GM12878 (cell line): ENCODE measurements around the gene CDYL2. TPM values are rescaled to one million over a fixed set of nuclear protein-coding genes. Genes with fewer than 3 reads are reported as not detected.

Experiments used
- ATAC-seq: fragments of 200-7000 bp; cut with Tn5 transposase; 3 replicates; pipeline ENCODE4 v1.9.1; 2020; ENCODE audit warnings: mild to moderate bottlenecking, moderate library complexity
- BruUV-seq: library from RNA; stranded (reverse); fragments of 400-500 nt; replicated peaks from 2 replicates; lab custom pipeline; 2021; lab: Mats Ljungman, UMichigan
- CTCF ChIA-PET: fragments of 300-600 bp; sonication (Branson Sonifier 250); formaldehyde crosslinking; extraction: SDS; loops from one replicate; lab custom pipeline; 2021; ENCODE audit warnings: inconsistent platforms; lab: Yijun Ruan, JAX
- POLR2A ChIA-PET: fragments of 350-600 bp; formaldehyde crosslinking; extraction: SDS; loops from one replicate; lab custom pipeline; 2021; ENCODE audit warnings: inconsistent platforms; lab: Charles Lee
- RAD21 ChIA-PET: fragments of 300-600 bp; sonication (Branson Sonifier 250); formaldehyde crosslinking; loops from one replicate; lab custom pipeline; 2023; ENCODE audit warnings: antibody characterized with exemption; ENCODE audit not compliant: unreplicated experiment; lab: Charles Lee
- SMC1A ChIA-PET: fragments of 300-600 bp; sonication (Branson Sonifier 250); formaldehyde crosslinking; loops from one replicate; lab custom pipeline; 2023; ENCODE audit not compliant: unreplicated experiment, uncharacterized antibody; lab: Charles Lee
- DNase-seq: peaks from one replicate; pipeline ENCODE4 v3.0.0-alpha.2; 2011; ENCODE audit warnings: low read depth, low spot score
- FAIRE-seq: peaks from 3 replicates; lab custom pipeline; 2011; peaks lifted over from hg19 to GRCh38; lab: Jason Lieb, UNC
- H2AFZ ChIP-seq: 2 replicates; pipeline ENCODE4 v1.6.0; 2011; ENCODE audit warnings: low read depth, low read length, control low read depth; ENCODE audit not compliant: control insufficient read depth
- H3K27ac ChIP-seq: 2 replicates; pipeline ENCODE4 v1.5.1; 2011; ENCODE audit warnings: control low read depth; ENCODE audit not compliant: control insufficient read depth, insufficient read depth
- H3K27me3 ChIP-seq, 2 experiments: replicated peaks in 1 of 2; 2 replicates each; pipeline versions ENCODE4 v1.6.0 to v1.6.1; 2011; ENCODE audit warnings: low read length in 1 of 2; ENCODE audit not compliant: control insufficient read depth in 2 of 2, insufficient read depth in 2 of 2
- H3K36me3 ChIP-seq, 2 experiments: 2 replicates each; pipeline ENCODE4 v1.5.1; 2011; ENCODE audit warnings: low read length in 1 of 2; ENCODE audit not compliant: control insufficient read depth in 2 of 2, insufficient read depth in 2 of 2
- H3K4me1 ChIP-seq: 2 replicates; pipeline ENCODE4 v1.6.1; 2011; ENCODE audit warnings: mild to moderate bottlenecking, low read length, moderate library complexity, mixed read lengths; ENCODE audit not compliant: control insufficient read depth, insufficient read depth
- H3K4me2 ChIP-seq: 2 replicates; pipeline ENCODE4 v1.6.0; 2011; ENCODE audit warnings: control low read depth; ENCODE audit not compliant: control insufficient read depth, insufficient read depth
- H3K4me3 ChIP-seq: fragments of 200-600 bp; sonication (generic); 2 replicates; pipeline ENCODE4 v1.5.1; 2016
- H3K79me2 ChIP-seq: 2 replicates; pipeline ENCODE4 v1.6.0; 2011; ENCODE audit warnings: low read length; ENCODE audit not compliant: control insufficient read depth, insufficient read depth
- H3K9ac ChIP-seq: 2 replicates; pipeline ENCODE4 v1.8.0; 2011; ENCODE audit warnings: low read length, control low read depth, mixed read lengths; ENCODE audit not compliant: control insufficient read depth, insufficient read depth
- H3K9me3 ChIP-seq: replicated peaks from 3 replicates; pipeline ENCODE4 v1.5.1; 2011; ENCODE audit warnings: mild to moderate bottlenecking, low read length; ENCODE audit not compliant: control insufficient read depth, insufficient read depth
- H4K20me1 ChIP-seq: 2 replicates; pipeline ENCODE4 v1.6.0; 2011; ENCODE audit not compliant: control insufficient read depth, insufficient read depth
- CBFB ChIP-seq: IDR thresholded peaks from 2 replicates; pipeline ENCODE4 v1.6.1; 2016; ENCODE audit warnings: antibody characterized with exemption, low read depth
- EZH2 ChIP-seq: IDR thresholded peaks from 2 replicates; pipeline ENCODE4 v1.6.1; 2012; ENCODE audit warnings: low read depth, mild to moderate bottlenecking, control low read depth, inconsistent platforms, low read length, borderline replicate concordance; ENCODE audit not compliant: control insufficient read depth
- MTA2 ChIP-seq: fragments of 450-650 bp; IDR thresholded peaks from 2 replicates; pipeline ENCODE4 v1.6.1; 2016; ENCODE audit warnings: low read depth, mild to moderate bottlenecking, moderate library complexity
- NR2C1 ChIP-seq: fragments of 450-650 bp; IDR thresholded peaks from 2 replicates; pipeline ENCODE4 v1.6.1; 2017; ENCODE audit warnings: antibody characterized with exemption, mild to moderate bottlenecking, moderate library complexity
- POU2F2 ChIP-seq: IDR thresholded peaks from 3 replicates; pipeline ENCODE4 v1.6.1; 2011; ENCODE audit warnings: low read depth, mild to moderate bottlenecking, low read length, borderline replicate concordance
- RUNX3 ChIP-seq: IDR thresholded peaks from 2 replicates; pipeline ENCODE4 v1.6.1; 2012; ENCODE audit warnings: low read length, inconsistent platforms
- TCF3 ChIP-seq: IDR thresholded peaks from 2 replicates; pipeline ENCODE4 v1.6.1; 2012; ENCODE audit warnings: low read depth, mild to moderate bottlenecking, low read length, borderline replicate concordance; ENCODE audit not compliant: insufficient read depth
- ZNF207 ChIP-seq: fragments of 450-650 bp; IDR thresholded peaks from 2 replicates; pipeline ENCODE4 v1.6.1; 2014; ENCODE audit warnings: antibody characterized with exemption, mild to moderate bottlenecking, borderline replicate concordance
- ZSCAN29 ChIP-seq: fragments of 450-650 bp; IDR thresholded peaks from 2 replicates; pipeline ENCODE4 v1.6.1; 2017; ENCODE audit warnings: mild to moderate bottlenecking, moderate library complexity
- WGBS: methylation state at CpG from one replicate; pipeline ENCODE4 v1.1.6; 2016; ENCODE audit warnings: low lambda C conversion rate; ENCODE audit not compliant: insufficient replicate concordance, insufficient coverage; ENCODE audit errors: missing lambda C conversion rate; 5-methylcytosine and 5-hydroxymethylcytosine counted together
- in situ Hi-C: fragments of 300-500 bp; cut with MboI; formaldehyde crosslinking; loops from 9 replicates; pipeline ENCODE4 v1.14.3; 2018; ENCODE audit warnings: mixed read lengths
- intact Hi-C: fragments of 100-400 bp; cut with micrococcal nuclease; formaldehyde crosslinking; loops from one replicate; pipeline ENCODE4 v1.14.2; 2022; ENCODE audit not compliant: unreplicated experiment
- polyA plus RNA-seq, 11 experiments: library from polyadenylated mRNA; depleted of rRNA in 4 of 11; unstranded in 6 of 11; stranded (reverse) in 5 of 11; fragments of >200 nt; fragmentation: Nextera tagmentation in 4 of 11; fragmentation: Illumina TruSeq in 1 of 11; extraction: Ambion mirVana in 4 of 11; extraction: Trizol in 1 of 11; gene quantifications; 1 replicate in 1 of 11; 2 replicates in 10 of 11; pipeline versions ENCODE4 v1.2.1 to v1.2.3, GENCODE V29; 2011 to 2016; ENCODE audit warnings: inconsistent platforms in 2 of 11, missing spikeins in 2 of 11, low read depth in 1 of 11
- total RNA-seq, 4 experiments: library from RNA; depleted of rRNA in 3 of 4; stranded (reverse); fragments of >200 nt in 3 of 4; fragmentation: Illumina TruSeq in 1 of 4; extraction: Trizol in 1 of 4; gene quantifications; 2 replicates each; pipeline versions ENCODE4 v1.2.1 to v1.2.3, GENCODE V29; 2013 to 2021
- TF ChIP-seq, protein P1 (sequence below): fragments of 150-350 bp; IDR thresholded peaks from 2 replicates; pipeline ENCODE4 v1.6.1; 2016; ENCODE audit warnings: low read depth, low read length
- TF ChIP-seq, protein P2 (sequence below): fragments of 450-650 bp; IDR thresholded peaks from 2 replicates; pipeline ENCODE4 v1.6.1; 2018; ENCODE audit warnings: borderline replicate concordance, mild to moderate bottlenecking; ENCODE audit not compliant: partially characterized antibody
- TF ChIP-seq, protein P3 (sequence below): fragments of 450-650 bp; IDR thresholded peaks from 2 replicates; pipeline ENCODE4 v1.6.1; 2016; ENCODE audit warnings: mild to moderate bottlenecking
- TF ChIP-seq, protein P4 (sequence below), 3 experiments: IDR thresholded peaks in 2 of 3; conservative IDR thresholded peaks in 1 of 3; 2 replicates each; pipeline ENCODE4 v1.5.1; 2011; ENCODE audit warnings: low read depth in 3 of 3, low read length in 3 of 3, mild to moderate bottlenecking in 3 of 3, control low read depth in 2 of 3, moderate library complexity in 2 of 3, inconsistent platforms in 1 of 3, mixed read lengths in 1 of 3; ENCODE audit not compliant: control insufficient read depth in 2 of 3, insufficient read depth in 1 of 3; ENCODE audit errors: extremely low read depth in 1 of 3

The CDYL2 gene
- total and polyA plus RNA-seq, 10 of the 15 experiments (the other 5 are each of a cell fraction or from before 2014, with no cell fraction given): 0.27 to 22.9 (median 3.9) TPM

DNA sequence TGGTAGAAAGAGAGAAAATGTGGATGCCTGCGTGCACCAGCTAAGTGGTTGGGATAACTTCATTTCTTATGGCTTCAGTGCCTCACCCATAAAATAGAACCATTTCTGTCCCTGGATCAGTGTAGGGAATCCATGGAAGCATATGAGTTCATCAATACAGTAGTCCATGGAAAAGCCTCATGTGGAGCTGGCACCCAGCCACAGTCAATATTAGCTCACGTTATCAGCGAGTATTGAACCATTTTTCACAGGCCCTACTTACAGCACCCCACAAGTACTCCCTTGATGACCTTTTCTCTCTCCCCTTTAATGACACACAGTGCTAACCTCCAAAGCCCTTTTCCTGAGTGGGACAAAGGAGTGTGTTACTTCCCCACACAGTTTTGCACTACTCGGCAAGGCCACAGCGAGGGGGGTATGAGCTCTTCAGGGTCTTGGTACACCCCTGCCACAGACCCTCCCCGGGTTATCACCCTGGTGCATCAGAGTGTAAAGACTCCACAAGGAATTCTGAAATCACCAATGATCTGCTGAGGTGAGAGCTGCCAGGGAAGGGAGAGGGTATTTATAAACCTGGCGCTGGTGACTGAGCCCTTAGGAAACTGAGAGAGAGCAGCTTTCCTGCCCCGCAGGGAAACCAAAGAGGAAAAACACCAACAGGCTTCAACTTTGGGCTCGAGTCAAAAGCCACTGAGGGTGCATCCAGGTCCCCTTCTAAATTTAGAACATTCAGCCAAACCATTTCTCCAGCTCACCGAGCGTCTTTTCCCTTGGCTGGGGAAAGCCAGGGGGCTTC lies 226.7 kb downstream of the CDYL2 start:
- no TSS peak for BruUV-seq
- FAIRE-seq: no peak
- no peak overlapping the region for H3K4me3 ChIP-seq
- SMC1A ChIA-PET: interaction anchor here (1.2 kb wide), 1 partner anchor 9 kb away, joined by 4 read pairs; no protein-coding TSS in a partner anchor
- H3K27me3 ChIP-seq: no peaks in the 10 kb centered on the region
- no peaks in the 10 kb centered on the region for H3K36me3 ChIP-seq
- H4K20me1 ChIP-seq: no peaks in the 10 kb centered on the region
- intact Hi-C loops: no loop called here
- CTCF ChIA-PET: no interaction called here
- TF ChIP-seq ZNF207 (no peak), EZH2 (no peak), POU2F2 (no peak), RUNX3 (no peak), MTA2 (no peak), ZSCAN29 (no peak), NR2C1 (no peak), CBFB (no peak), TCF3 (no peak)
- TF ChIP-seq, protein P1, sequence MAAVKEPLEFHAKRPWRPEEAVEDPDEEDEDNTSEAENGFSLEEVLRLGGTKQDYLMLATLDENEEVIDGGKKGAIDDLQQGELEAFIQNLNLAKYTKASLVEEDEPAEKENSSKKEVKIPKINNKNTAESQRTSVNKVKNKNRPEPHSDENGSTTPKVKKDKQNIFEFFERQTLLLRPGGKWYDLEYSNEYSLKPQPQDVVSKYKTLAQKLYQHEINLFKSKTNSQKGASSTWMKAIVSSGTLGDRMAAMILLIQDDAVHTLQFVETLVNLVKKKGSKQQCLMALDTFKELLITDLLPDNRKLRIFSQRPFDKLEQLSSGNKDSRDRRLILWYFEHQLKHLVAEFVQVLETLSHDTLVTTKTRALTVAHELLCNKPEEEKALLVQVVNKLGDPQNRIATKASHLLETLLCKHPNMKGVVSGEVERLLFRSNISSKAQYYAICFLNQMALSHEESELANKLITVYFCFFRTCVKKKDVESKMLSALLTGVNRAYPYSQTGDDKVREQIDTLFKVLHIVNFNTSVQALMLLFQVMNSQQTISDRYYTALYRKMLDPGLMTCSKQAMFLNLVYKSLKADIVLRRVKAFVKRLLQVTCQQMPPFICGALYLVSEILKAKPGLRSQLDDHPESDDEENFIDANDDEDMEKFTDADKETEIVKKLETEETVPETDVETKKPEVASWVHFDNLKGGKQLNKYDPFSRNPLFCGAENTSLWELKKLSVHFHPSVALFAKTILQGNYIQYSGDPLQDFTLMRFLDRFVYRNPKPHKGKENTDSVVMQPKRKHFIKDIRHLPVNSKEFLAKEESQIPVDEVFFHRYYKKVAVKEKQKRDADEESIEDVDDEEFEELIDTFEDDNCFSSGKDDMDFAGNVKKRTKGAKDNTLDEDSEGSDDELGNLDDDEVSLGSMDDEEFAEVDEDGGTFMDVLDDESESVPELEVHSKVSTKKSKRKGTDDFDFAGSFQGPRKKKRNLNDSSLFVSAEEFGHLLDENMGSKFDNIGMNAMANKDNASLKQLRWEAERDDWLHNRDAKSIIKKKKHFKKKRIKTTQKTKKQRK: no peak
- TF ChIP-seq, protein P2, sequence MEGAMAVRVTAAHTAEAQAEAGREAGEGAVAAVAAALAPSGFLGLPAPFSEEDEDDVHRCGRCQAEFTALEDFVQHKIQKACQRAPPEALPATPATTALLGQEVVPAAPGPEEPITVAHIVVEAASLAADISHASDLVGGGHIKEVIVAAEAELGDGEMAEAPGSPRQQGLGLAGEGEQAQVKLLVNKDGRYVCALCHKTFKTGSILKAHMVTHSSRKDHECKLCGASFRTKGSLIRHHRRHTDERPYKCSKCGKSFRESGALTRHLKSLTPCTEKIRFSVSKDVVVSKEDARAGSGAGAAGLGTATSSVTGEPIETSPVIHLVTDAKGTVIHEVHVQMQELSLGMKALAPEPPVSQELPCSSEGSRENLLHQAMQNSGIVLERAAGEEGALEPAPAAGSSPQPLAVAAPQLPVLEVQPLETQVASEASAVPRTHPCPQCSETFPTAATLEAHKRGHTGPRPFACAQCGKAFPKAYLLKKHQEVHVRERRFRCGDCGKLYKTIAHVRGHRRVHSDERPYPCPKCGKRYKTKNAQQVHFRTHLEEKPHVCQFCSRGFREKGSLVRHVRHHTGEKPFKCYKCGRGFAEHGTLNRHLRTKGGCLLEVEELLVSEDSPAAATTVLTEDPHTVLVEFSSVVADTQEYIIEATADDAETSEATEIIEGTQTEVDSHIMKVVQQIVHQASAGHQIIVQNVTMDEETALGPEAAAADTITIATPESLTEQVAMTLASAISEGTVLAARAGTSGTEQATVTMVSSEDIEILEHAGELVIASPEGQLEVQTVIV: no peak
- TF ChIP-seq, protein P3, sequence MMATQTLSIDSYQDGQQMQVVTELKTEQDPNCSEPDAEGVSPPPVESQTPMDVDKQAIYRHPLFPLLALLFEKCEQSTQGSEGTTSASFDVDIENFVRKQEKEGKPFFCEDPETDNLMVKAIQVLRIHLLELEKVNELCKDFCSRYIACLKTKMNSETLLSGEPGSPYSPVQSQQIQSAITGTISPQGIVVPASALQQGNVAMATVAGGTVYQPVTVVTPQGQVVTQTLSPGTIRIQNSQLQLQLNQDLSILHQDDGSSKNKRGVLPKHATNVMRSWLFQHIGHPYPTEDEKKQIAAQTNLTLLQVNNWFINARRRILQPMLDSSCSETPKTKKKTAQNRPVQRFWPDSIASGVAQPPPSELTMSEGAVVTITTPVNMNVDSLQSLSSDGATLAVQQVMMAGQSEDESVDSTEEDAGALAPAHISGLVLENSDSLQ: no peak
- TF ChIP-seq, protein P4, sequence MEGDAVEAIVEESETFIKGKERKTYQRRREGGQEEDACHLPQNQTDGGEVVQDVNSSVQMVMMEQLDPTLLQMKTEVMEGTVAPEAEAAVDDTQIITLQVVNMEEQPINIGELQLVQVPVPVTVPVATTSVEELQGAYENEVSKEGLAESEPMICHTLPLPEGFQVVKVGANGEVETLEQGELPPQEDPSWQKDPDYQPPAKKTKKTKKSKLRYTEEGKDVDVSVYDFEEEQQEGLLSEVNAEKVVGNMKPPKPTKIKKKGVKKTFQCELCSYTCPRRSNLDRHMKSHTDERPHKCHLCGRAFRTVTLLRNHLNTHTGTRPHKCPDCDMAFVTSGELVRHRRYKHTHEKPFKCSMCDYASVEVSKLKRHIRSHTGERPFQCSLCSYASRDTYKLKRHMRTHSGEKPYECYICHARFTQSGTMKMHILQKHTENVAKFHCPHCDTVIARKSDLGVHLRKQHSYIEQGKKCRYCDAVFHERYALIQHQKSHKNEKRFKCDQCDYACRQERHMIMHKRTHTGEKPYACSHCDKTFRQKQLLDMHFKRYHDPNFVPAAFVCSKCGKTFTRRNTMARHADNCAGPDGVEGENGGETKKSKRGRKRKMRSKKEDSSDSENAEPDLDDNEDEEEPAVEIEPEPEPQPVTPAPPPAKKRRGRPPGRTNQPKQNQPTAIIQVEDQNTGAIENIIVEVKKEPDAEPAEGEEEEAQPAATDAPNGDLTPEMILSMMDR (IDR thresholded peaks at IDR 0.05 in 2 of 3, conservative IDR thresholded peaks at IDR 0.05 in 1 of 3; ENCODE audit: control insufficient read depth in 2 of 3, extremely low read depth in 1 of 3, insufficient read depth in 1 of 3, low read depth in 3 of 3, low read length in 3 of 3): no peak
- H3K9ac ChIP-seq: no peak overlapping the region
- peaks cover 22% of the 10 kb centered on the region for H3K4me1 ChIP-seq
- in situ Hi-C loops: no loop called here
- no peaks in the 10 kb centered on the region for H3K79me2 ChIP-seq
- no peak for DNase-seq
- POLR2A ChIA-PET: no interaction called here
- 90% methylated on average over 11 of the region's 11 CpGs for WGBS
- H3K9me3 ChIP-seq: no peaks in the 10 kb centered on the region; the same call in 1 of the 3 replicates
- RAD21 ChIA-PET: no interaction called here
- no peak overlapping the region for H2AFZ ChIP-seq
- H3K27ac ChIP-seq: no peak overlapping the region
- no peak for ATAC-seq
- H3K4me2 ChIP-seq: no peak overlapping the region
